ELF-1 (cell line): ENCODE data around the gene CHRNG.
A peak's percentile ranks its signal among the peaks of the same experiment; 100 is the strongest.
"Not testable (repeated sequence)": the region's sequence is repeated elsewhere in the genome, so short reads cannot be mapped to it uniquely, and the experiment has no call there.

Experiments used
- DNase-seq: peaks from one replicate; pipeline ENCODE4 v3.0.0-alpha.2; 2016; ENCODE audit warnings: low read depth, low spot score

CHRNG gene

DNA sequence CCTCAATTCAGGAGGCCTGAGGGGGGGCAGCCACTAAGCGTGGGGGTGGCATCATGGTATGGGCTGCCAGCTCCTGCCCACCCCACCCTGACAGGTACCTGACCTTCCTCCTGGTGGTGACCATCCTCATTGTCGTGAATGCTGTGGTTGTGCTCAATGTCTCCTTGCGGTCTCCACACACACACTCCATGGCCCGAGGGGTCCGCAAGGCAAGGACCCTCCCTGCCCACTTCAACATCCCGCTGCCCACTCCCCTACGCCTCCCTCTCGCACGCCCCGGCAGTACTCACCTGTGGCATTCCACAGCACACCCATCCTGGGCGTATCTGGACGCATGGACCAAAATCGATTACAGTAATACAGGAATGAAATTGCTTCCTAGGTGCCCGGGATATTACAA is 4.0 kb downstream of the CHRNG start:
- no peak for DNase-seq

DNA sequence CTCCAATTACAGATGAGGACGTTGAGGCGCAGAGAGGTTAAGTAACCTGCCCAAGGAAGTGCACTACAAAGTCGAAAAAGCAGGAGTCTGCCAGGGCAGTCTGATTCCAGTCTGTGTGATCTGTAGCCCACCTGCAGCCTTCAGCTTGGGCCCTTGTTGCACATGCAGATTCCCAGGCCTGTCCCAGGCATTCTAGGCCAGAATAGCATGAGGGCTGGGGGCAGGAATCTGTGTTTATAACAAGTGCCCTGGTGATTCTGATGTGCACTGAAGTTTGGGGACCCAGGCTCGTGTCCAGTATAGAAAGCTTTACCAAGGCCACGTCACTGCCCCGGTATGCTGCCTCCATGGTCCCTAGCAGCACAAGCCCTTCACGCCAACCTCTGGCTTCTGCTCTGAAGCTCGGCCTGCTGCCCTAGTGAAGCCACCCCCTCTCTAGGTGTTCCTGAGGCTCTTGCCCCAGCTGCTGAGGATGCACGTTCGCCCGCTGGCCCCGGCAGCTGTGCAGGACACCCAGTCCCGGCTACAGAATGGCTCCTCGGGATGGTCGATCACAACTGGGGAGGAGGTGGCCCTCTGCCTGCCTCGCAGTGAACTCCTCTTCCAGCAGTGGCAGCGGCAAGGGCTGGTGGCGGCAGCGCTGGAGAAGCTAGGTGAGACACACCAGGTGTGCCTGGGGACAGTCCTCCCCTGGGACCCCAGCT is 4.6 kb downstream of the CHRNG start:
- no peak for DNase-seq

DNA sequence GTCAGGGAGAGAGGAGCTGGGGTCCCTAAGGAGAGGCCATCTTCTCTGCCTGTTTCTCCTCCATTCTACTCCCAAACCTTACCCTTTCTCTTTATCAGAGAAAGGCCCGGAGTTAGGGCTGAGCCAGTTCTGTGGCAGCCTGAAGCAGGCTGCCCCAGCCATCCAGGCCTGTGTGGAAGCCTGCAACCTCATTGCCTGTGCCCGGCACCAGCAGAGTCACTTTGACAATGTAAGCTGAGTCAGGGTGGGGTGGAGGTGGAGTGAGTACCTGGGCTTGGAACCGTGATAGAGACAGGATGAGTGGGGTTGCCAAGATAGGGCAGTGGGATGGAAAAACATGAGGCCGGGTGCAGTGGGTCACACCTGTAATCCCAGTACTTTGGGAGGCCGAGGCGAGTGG is 5.2 kb downstream of the CHRNG start:
- no peak for DNase-seq

DNA sequence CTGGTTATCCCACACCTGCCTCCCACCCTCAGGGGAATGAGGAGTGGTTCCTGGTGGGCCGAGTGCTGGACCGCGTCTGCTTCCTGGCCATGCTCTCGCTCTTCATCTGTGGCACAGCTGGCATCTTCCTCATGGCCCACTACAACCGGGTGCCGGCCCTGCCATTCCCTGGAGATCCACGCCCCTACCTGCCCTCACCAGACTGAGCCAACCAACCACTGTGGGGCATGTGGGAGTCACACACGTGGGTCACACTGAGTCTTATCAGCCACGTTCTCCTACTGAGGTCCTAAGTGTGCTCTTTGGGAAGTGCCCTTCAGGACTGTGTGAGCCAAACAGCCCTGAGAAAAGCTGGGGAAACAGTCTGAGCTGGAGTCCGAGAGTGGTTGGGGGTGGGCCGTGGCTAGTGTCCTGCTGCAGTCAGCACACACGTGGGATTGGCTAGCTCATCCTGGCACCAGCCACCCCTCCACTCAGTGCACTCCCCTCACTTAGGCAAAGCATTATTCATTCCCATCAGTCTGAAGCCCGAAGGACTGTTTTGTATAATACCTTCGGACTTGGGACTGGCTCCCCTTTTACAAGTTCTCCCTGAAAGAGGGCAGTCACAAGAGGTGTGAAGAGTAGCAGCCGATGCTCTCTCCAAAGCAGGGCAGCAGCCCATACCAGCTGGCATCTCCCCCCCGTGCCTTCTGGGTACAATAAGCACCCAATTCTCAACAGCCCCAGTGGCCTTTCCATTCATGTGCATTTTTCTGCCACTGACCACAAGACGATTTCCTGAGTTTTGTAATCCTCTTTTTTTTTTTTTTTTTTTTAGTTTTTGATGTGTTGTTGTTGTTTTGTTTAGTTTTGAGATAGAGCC is 6.3 kb downstream of the CHRNG start:
- DNase-seq: no peak

DNA sequence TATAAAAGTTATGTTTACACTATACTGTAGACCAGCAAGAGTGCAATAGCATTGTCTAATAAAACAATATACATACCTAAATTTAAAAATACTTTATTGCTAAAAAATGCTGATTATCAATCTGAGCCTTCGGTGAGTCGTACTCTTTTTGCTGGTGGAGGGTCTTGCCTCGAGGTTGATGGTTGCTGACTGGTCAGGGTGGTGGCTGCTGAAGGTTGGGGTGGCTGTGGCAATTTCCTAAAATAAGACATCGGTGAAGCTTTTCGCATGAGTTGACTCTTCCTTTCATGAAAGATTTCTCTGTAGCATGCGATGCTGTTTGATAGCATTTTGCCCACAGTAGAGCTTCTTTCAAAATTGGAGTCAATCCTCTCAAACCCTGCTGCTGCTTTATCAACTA is 8.5 kb downstream of the CHRNG start:
- DNase-seq: no peak

DNA sequence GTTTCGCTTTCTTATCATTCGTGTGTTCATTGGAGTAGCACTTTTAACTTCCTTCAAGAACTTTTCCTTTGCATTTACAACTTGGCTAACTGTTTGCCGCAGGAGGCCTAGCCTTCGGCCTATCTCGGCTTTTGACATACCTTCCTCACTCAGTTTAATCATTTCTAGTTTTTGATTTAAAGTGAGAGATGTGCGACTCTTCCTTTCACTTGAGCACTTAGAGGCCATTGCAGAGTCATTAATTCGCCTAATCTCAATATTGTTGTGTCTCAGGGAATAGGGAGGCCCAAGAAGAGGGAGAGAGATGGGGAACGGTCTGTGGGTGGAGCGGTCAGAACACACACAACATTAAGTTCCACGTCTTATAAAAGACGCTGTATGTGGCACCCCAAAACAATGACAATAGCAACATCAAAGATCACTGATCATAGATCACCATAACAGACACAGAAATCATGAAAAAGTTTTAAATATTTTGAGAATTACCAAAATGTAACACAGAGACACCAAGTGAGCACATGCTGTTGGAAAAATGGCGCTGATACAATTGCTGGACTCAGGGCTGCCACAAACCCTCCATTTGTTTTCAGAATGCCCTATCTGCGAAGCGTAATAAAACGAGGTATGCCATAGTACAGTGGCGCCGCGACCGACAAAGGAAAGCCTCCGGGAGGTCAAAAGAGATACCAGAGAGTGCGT is 10.3 kb downstream of the CHRNG start:
- DNase-seq: no peak

DNA sequence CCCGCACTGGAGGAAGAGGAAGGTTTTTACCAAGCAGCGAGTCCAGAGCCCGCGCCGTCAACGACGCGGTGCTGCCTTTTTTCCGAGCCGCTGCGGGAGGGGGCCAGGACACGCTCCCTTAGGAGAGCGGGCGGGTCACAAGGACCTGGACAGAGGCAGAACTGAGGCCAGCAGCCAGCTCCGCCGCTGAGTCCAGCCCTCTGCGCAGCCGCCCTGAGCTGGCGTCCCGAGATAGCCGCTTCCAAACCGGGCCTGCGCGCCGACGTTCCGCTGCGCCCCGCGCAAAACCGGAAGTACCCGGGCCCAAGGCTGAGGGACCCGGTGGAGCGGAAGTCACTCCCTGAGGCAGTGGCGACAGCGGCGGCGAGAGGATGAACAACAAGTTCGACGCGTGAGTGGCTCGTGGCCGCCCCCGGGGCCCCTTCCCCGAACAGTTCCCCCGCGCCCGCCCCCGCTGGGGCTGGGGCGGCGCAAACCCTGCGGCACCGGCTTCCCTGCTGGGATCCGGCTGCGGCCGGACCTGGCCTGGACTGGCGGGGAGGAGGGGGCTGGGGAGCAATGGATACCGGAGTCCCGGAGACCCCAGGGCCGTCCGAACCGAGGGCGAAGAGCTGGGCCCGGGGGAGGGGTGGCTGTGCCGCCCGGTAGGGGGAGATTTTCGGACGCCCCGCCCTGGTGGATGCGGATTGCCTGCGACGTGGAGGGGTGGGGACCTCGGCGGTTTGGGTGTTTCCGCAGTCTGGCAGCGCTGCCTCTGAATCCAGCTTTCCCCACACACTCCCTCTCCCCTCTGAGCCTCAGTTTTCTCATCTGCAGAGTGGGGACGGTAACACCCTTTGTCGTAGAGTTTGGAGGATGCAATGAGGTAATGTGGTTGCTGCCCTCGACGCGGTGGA is 11.1 kb downstream of the CHRNG start, which contains the start of the genes EIF4E2 and TIGD1:
TSS of gene EIF4E2 (plus strand) at position 336 of the 896 bp plus-strand sequence. CDS start at position 372, 36 bp downstream.
TSS of gene TIGD1 (minus strand) at position 204 of the 896 bp plus-strand sequence. CDS start 675 bp downstream, outside the sequence.
- peak; percentile 97 for DNase-seq

DNA sequence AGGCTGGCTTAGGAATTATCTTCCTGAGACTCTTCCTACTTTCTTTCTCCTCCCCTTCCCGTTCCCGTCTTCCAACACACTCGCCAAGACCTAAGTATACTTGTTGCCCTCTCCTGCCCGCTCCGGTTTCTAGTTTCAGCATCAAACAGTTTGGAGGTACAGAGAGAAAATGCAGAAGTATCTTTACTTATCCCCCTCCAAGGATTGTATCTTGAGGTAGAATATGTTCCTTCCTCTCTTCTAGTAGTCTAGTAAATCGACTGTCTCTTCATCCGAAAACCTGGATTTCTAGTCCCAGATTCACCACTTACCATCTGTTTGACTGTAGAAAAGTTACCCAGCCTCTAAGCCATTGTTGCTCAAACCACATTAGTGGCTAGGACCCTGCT is 11.8 kb downstream of the CHRNG start:
- no peak for DNase-seq

DNA sequence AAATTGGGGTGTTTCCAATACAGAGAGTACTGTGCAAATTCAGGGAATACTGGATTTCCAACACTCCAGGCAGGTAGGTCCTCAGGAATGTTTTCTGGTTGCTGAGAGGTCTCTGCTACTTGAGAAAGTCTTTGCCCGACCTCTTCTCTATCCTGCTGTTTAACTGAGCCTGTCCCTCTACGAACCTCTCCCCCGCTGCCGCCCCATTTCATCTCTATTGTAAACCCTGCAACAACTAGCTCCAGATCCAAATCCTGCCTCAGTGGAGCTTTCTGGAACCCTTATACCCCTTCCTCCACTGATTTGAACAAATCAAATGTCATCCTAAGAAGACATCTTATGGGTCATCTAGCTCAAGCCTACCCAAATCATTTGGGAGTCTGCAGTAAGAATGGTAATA is 12.3 kb downstream of the CHRNG start:
- no peak for DNase-seq

DNA sequence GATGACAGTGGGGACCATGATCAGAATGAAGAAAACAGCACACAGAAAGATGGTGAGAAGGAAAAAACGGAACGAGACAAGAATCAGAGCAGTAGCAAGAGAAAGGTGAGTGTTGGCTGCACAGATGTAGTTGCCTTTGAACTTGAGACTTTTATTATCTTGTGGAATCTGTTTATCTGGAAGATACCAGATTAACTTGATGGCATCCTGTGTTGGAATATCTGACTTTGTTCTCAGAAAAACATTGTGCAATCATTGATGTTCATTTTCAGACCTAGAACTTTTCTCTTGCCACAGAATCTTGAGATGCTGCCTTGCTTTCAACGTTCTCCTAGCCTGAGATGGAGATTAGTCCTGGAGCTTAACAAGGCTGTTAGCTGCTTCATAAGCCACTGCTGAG is 16.9 kb downstream of the CHRNG start:
- DNase-seq: no peak

DNA sequence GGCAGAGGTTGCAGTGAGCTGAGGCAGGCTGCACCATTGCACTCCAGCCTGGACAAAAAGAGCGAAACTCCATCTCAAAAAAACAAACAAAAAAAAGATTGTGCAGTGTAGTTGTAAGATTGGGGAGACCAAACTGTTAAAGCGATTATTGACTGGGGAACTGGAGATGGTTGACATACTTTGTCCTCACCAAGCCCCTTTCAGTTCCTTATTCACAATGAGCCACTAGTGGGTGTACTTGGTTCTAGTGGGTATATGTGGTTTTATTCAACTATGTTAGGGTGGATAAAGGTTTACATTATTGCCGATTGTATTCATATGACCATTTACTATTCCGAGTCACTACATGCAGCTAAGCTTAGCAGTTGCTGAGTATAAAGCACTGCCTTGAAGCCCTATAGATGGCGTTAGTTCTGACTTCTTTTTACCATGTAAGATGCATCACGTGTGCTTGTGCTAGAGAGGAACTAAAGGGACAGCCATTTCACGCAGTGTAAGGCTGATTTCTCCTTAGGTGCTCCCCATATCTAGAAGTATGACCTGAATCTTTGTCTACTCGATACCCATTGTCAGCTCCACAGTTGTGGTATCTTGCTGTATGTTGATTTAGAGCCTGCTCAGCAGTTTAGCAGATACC is 23.1 kb downstream of the CHRNG start:
- no peak for DNase-seq

DNA sequence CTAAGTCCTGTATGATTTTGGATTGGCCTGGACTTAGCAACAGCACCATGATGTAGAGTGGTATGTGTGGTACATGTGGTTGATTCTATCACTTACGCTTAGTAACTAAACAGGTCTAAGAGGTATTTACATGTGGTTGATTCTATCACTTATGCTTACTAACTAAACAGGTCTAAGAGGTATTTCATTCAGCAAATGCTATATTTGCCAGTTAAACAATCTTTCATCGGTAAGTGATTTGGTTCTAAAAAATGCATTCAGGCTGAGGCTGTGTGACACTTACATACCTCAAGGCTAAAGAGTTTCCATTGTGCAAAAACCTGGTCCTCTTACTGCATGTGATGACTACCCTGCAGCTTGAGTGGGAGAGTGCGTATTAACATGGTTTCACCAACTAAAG is 24.1 kb downstream of the CHRNG start:
- no peak for DNase-seq

DNA sequence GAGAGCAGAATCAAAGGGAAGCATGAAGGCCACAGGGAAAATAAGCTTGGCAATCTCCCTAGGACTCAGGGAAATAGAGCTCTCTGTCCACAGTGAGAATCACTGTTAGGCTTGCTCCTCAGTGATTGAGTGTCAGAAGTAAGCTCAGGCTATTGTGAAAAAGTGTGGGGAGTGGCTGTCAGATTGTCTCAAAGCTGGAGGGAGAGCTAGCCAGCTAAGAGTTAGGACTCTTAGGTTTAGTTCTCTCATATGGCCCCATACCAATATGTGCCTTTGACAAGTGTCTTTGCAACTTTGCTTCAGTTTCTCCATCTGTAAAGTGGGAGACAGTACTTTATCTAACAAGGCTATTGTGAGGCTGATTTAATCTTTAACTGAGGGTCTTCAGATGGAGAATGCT is 28.2 kb downstream of the CHRNG start:
- no peak for DNase-seq

DNA sequence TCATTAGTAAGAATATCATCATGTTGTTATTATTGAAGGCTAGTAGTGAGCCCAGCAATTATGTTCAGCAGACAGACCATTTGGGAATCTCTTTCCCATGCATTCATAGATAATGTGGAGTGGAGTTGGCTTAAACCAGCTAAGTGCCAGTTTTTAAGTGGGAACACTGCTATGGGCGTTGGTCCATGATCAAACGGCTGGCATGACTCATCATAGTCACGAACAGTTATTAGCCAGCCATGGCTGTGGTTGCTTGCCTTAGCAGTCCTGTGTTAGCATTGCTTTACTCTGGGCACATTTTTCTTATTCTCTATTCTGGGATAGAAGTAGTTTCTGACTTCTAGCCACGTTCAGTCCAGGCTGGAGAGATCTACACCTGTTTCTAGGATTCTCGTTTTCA is 28.7 kb downstream of the CHRNG start:
- no peak for DNase-seq

DNA sequence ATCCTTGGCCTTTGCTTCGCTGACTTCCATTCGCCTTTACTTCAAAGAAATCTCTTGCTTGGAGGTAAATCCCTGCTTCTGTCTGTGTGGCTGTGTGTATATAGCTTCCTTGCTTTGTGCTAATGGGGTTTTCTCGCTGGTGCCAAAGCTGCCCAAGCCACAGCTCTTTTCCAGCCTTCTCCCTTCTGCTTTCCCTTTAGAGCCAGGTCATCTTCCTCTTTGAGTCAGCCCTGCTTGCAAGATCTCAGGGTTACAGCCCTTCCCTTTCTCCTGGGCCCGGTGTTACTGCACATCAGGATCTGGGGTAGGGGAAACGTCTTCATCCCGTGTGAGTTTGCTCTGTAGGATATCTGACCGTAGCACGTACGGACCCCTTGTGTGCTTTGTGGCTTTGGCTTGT is 30.0 kb downstream of the CHRNG start:
- DNase-seq: no peak

DNA sequence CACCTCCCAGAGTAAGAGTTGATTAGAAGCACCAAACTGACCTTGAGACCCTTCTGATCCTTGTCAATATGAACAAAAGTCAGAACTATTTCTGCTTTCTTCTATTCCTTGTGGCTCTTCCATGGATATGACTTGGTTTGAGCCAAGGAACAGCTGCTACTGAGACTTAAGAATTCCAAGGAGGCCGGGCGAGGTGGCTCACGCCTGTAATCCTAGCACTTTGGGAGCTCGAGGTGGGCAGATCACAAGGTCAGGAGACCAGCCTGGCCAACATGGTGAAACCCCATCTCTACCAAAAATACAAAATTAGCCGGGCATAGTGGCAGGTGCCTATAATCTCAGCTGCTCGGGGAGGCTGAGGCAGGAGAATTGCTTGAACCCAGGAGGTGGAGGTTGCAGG is 31.0 kb downstream of the CHRNG start:
- not testable (repeated sequence) for DNase-seq

DNA sequence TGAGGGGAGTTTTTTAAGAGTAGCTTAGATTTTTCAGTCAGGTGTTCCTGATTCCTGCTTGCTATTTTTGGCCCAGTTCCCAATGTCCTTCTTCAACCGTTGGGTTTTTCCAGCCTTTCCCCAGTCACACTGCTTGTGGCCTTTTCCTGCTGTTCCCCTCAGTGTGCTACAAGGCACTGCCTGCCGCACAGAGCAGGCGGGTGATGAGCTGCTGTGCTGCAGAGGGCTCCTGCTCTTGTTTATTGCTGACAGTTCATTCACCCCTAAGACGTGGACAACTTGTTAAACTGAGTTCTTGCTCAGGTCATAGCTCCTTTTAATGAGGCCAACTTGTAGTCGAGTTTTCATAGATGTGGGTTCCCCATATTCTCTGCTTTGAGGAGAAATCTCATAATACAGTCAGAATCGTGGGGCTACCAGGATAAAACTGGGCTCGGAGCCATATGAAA is 31.6 kb downstream of the CHRNG start:
- DNase-seq: no peak

DNA sequence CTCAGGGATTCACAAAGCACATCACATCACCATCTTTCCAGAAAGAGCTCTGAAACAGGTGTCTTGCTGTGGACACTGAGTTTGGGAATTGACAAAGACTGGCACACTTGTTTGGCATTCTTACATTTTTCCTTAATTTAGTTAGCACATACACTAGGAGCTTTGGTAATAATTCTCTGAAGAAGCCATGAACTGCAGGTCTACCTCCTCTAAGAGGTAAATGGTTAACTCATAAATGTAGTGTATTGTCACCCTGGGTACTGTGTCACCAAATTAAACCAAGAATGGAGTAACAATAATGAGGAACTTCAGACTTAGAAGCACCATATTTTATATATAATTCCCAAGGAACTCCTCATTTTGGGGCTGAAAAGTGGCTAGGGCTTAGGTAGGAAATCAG is 33.5 kb downstream of the CHRNG start:
- no peak for DNase-seq

DNA sequence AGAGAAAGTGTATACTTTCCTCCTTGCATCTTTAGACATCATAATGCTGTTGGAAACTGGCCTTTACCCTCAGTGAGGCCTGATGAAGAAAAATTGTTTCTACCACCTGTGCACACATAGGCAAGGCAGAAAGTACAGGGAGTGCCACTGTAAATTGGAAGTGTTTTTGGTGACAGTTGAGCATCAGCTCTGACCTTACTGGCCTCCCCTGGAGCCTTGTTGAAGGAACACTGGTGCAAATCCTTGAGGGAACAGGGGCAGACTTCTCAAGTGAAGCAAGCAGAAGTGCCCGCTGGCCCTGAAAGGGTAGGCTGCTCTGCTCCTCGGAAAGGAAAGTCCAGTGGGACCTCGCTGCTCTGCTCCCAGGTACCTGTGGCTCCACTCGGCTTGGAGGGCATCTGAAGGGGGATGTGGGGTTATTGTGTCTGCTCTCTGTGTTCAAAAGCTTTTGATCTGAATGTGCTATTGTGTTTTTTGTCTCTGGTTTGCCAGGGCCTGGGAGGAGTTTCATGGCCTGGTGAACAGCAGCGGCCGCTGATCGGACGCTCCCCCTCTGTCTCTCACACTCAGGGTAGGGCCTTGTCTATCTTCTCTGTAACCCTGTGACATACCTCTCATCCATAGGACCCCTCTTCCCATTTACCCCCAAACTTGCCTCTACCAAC is 34.4 kb downstream of the CHRNG start:
- no peak for DNase-seq
